Adrenal gland (tissue), 5 donors: Measurements from ENCODE around the gene ORMDL3.

ENCODE experiments used
- POLR2A ChIP-seq, 2 donors: fragments of 450-650 bp; IDR thresholded peaks; one replicate each; pipeline ENCODE4 v1.6.1; 2017; ENCODE audit warnings: antibody characterized with exemption in 2 of 2, mild to moderate bottlenecking in 2 of 2, moderate library complexity in 1 of 2
- TF ChIP-seq, protein P1 (sequence below), 6 experiments: fragments of 450-650 bp in 4 of 6; fragments of 200-600 bp in 2 of 6; sonication (generic) in 1 of 6; IDR thresholded peaks; 1 replicate in 5 of 6; 2 replicates in 1 of 6; pipeline versions ENCODE4 v1.5.1 to v1.8.0; 2016 to 2021; ENCODE audit warnings: antibody characterized with exemption in 6 of 6, mild to moderate bottlenecking in 2 of 6, moderate library complexity in 1 of 6
- donor health status: DM: no; HTN: no; CAD: no.

DNA sequence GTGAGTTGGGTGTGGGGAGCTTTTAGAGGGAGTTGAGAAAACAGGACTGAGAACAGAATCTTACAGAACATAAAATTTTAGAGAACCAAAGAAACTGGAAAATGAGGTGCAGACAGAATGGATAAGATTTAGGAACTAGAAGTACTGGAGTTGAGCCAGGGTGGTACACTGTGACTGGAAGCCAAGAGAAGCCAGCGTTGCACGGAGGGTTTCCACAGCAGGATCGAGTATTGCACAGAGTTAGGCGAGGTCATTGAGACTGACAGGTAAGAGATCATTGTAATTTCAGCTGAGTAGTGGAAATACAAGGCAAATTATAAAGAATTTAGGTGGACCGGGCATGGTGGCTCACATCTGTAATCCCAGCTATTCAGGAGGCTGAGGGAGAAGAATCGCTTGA lies 42.0 kb upstream of the ORMDL3 start:
- TF ChIP-seq POLR2A (IDR thresholded peaks at IDR 0.05): no peak
- TF ChIP-seq, protein P1, sequence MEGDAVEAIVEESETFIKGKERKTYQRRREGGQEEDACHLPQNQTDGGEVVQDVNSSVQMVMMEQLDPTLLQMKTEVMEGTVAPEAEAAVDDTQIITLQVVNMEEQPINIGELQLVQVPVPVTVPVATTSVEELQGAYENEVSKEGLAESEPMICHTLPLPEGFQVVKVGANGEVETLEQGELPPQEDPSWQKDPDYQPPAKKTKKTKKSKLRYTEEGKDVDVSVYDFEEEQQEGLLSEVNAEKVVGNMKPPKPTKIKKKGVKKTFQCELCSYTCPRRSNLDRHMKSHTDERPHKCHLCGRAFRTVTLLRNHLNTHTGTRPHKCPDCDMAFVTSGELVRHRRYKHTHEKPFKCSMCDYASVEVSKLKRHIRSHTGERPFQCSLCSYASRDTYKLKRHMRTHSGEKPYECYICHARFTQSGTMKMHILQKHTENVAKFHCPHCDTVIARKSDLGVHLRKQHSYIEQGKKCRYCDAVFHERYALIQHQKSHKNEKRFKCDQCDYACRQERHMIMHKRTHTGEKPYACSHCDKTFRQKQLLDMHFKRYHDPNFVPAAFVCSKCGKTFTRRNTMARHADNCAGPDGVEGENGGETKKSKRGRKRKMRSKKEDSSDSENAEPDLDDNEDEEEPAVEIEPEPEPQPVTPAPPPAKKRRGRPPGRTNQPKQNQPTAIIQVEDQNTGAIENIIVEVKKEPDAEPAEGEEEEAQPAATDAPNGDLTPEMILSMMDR (IDR thresholded peaks at IDR 0.05): no peak
